Body of pancreas (tissue), 4 donors: ENCODE results near the gene APOA1. TPM values are rescaled to one million over a fixed set of nuclear protein-coding genes. Genes with fewer than 3 reads are reported as not detected.
A peak's percentile ranks its signal among the peaks of the same experiment; 100 is the strongest.

Source experiments
- ATAC-seq: fragments of 150-250 bp; one replicate; pipeline ENCODE4 v1.9.1; 2016
- DNase-seq, 4 donors: peaks; one replicate each; pipeline ENCODE4 v3.0.0-alpha.2; 2019
- H3K27ac ChIP-seq, 4 donors: fragments of 200-600 bp; sonication (generic); 1 replicate in 3 of 4; 2 replicates in 1 of 4; pipeline versions ENCODE4 v1.5.1 to v1.6.1; 2016 to 2019; ENCODE audit warnings: mild to moderate bottlenecking in 1 of 4, mixed read lengths in 1 of 4, moderate library complexity in 1 of 4
- H3K27me3 ChIP-seq, 2 donors: fragments of 200-600 bp; sonication (generic); one replicate each; pipeline ENCODE4 v1.6.0; 2016; ENCODE audit warnings: mild to moderate bottlenecking in 1 of 2
- H3K36me3 ChIP-seq, 2 donors: fragments of 200-600 bp; sonication (generic); replicated peaks in 1 of 2; 2 replicates each; pipeline ENCODE4 v1.5.1; 2016; ENCODE audit warnings: low read depth in 2 of 2; ENCODE audit not compliant: insufficient read depth in 1 of 2
- H3K4me1 ChIP-seq: fragments of 200-600 bp; sonication (generic); one replicate; pipeline ENCODE4 v1.6.0; 2016
- H3K4me3 ChIP-seq, 2 donors: fragments of 200-600 bp; sonication (generic); 1 replicate in 1 of 2; 2 replicates in 1 of 2; pipeline ENCODE4 v1.5.1; 2016 to 2019
- H3K9me3 ChIP-seq, 3 donors: fragments of 200-600 bp; sonication (generic); 1 replicate in 2 of 3; 2 replicates in 1 of 3; pipeline ENCODE4 v1.5.1; 2016
- CTCF ChIP-seq, 7 experiments: fragments of 450-650 bp in 4 of 7; fragments of 200-600 bp in 3 of 7; sonication (generic) in 3 of 7; IDR thresholded peaks; one replicate each; pipeline ENCODE4 v1.5.1; 2016 to 2019; ENCODE audit warnings: antibody characterized with exemption in 7 of 7
- POLR2A ChIP-seq, 3 donors: fragments of 450-650 bp; IDR thresholded peaks; one replicate each; pipeline ENCODE4 v1.6.1; 2016; ENCODE audit warnings: antibody characterized with exemption in 3 of 3, mild to moderate bottlenecking in 2 of 3
- WGBS, 2 donors: methylation state at CpG; one replicate each; pipeline ENCODE4 v1.1.5; 2017; 5-methylcytosine and 5-hydroxymethylcytosine counted together
- intact Hi-C: fragments of 100-400 bp; cut with DNase I; formaldehyde crosslinking; loops from one replicate; pipeline ENCODE4 v1.15.1; 2023
- total RNA-seq, 2 donors: library from RNA; depleted of rRNA; stranded (reverse); fragments of >200 nt; gene quantifications; one replicate each; pipeline ENCODE4 v1.1.0, GENCODE V29; 2016

Gene APOA1
- total RNA-seq, 2 donors from 2014 or later: 1.0 to 16.8 TPM

GRCh38 chr11:116800610-116801009, 36.8 kb downstream of the APOA1 start:
- Histone ChIP-seq H3K4me1 (peaks cover 15% of the 10 kb centered on the region), H3K4me3 (no peak overlapping the region), H3K9me3 (no peaks in the 10 kb centered on the region), H3K27ac (no peak overlapping the region), H3K36me3 (no peaks in the 10 kb centered on the region), H3K27me3 (no peaks in the 10 kb centered on the region)
- 96% methylated on average over 2 of the region's 2 CpGs for WGBS, 2 donors
- DNase-seq (no peak), ATAC-seq (no peak)
- intact Hi-C loops: no loop called here
- TF ChIP-seq POLR2A (IDR thresholded peaks at IDR 0.05) (no peak), CTCF (IDR thresholded peaks at IDR 0.05) (no peak)

- H3K27me3 ChIP-seq: no peaks in the 10 kb centered on the region
- peaks cover 15% of the 10 kb centered on the region for H3K4me1 ChIP-seq
- TF ChIP-seq CTCF (IDR thresholded peaks at IDR 0.05) (no peak), POLR2A (IDR thresholded peaks at IDR 0.05) (no peak)
- ATAC-seq (no peak), DNase-seq (no peak)
- no peak overlapping the region for H3K4me3 ChIP-seq
- WGBS, 2 donors: 86 to 91% methylated on average over 5 of the region's 5 CpGs
- no peaks in the 10 kb centered on the region for H3K36me3 ChIP-seq
- no peak overlapping the region for H3K27ac ChIP-seq
- intact Hi-C loops: loop anchor here (10.0 kb wide), 1 partner anchor 306 kb away; no protein-coding TSS in a partner anchor
- H3K9me3 ChIP-seq: no peaks in the 10 kb centered on the region
Measured at GRCh38 chr11:116798368-116798767, 39.1 kb downstream of the APOA1 start.

- no peak overlapping the region for H3K4me3 ChIP-seq
- peak in 1 of 4 donors; percentile 30 for DNase-seq
- 30 to 37% methylated on average over 5 of the region's 5 CpGs for WGBS, 2 donors
- peak overlapping the region in 1 of 4 donors; percentile 15 for H3K27ac ChIP-seq
- intact Hi-C loops: loop anchor here (10.0 kb wide), 1 partner anchor 307 kb away; no protein-coding TSS in a partner anchor
- H3K4me1 ChIP-seq: peaks cover 19% of the 10 kb centered on the region
- TF ChIP-seq CTCF (IDR thresholded peaks at IDR 0.05) (no peak), POLR2A (IDR thresholded peaks at IDR 0.05) (no peak)
- no peaks in the 10 kb centered on the region for H3K27me3 ChIP-seq
- H3K36me3 ChIP-seq: no peaks in the 10 kb centered on the region
- H3K9me3 ChIP-seq: no peaks in the 10 kb centered on the region
- ATAC-seq: peak; percentile 72
Measured at GRCh38 chr11:116797816-116798215, 39.6 kb downstream of the APOA1 start.

- ATAC-seq: no peak
- intact Hi-C loops: loop anchor here (10.0 kb wide), 1 partner anchor 308 kb away; no protein-coding TSS in a partner anchor
- Histone ChIP-seq H3K9me3 (no peaks in the 10 kb centered on the region), H3K4me1 (peaks cover 32% of the 10 kb centered on the region), H3K4me3 (no peak overlapping the region), H3K27me3 (no peaks in the 10 kb centered on the region), H3K36me3 (no peaks in the 10 kb centered on the region), H3K27ac (no peak overlapping the region)
- WGBS, 2 donors: 80 to 82% methylated on average over 1 of the region's 1 CpG
- no peak for DNase-seq
- TF ChIP-seq POLR2A (IDR thresholded peaks at IDR 0.05): no peak
- no peak for TF ChIP-seq CTCF (IDR thresholded peaks at IDR 0.05)
Measured at GRCh38 chr11:116796548-116796947, 40.9 kb downstream of the APOA1 start.

GRCh38 chr11:116794851-116795250, 42.6 kb downstream of the APOA1 start:
- intact Hi-C loops: loop anchor here (5.0 to 10.0 kb wide), 2 partner anchors 42 to 310 kb away; partner anchors contain the start of gene APOA1
- WGBS, 2 donors: 76 to 83% methylated on average over 2 of the region's 2 CpGs

More at GRCh38 chr11:116794851-116795250, 42.6 kb downstream of the APOA1 start:
- DNase-seq (no peak), ATAC-seq (no peak)
- Histone ChIP-seq H3K4me3 (no peak overlapping the region), H3K36me3 (no peaks in the 10 kb centered on the region), H3K4me1 (peaks cover 40% of the 10 kb centered on the region), H3K27ac (no peak overlapping the region), H3K27me3 (no peaks in the 10 kb centered on the region), H3K9me3 (no peaks in the 10 kb centered on the region)
- TF ChIP-seq POLR2A (IDR thresholded peaks at IDR 0.05): no peak
- TF ChIP-seq CTCF (IDR thresholded peaks at IDR 0.05): no peak
